NCI-H2107 treated with DMSO at 0.1 percent for 48 hours (cell line): Measurements from ENCODE around the gene WWC2.
A peak's percentile ranks its signal among the peaks of the same experiment; 100 is the strongest.
"Not testable (repeated sequence)": the region's sequence is repeated elsewhere in the genome, so short reads cannot be mapped to it uniquely, and the experiment has no call there.

Source experiments
- DNase-seq: peaks from one replicate; lab custom pipeline; 2025; ENCODE audit not compliant: unreplicated experiment; lab: John Stamatoyannopoulos, UW

Gene WWC2

DNA sequence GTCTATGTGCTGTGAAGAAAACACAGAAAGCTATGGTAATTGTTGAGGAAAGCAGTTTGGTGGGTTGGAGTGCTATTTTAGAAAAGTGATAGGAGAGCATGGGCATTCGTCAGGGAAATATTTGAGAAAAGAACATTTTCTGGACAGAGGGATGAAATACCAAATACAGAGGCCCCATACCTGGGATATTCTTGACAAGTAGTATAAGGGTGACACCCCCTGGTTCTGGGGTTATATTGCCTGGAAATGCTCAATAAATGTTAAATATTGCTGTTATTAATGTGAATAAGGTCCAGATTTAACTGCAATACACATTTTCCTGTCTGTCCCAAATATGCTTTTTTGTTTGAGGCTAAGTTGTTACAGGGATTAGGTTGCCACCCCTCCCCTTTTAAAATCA lies 42.9 kb downstream of the WWC2 start:
- DNase-seq: no peak

DNA sequence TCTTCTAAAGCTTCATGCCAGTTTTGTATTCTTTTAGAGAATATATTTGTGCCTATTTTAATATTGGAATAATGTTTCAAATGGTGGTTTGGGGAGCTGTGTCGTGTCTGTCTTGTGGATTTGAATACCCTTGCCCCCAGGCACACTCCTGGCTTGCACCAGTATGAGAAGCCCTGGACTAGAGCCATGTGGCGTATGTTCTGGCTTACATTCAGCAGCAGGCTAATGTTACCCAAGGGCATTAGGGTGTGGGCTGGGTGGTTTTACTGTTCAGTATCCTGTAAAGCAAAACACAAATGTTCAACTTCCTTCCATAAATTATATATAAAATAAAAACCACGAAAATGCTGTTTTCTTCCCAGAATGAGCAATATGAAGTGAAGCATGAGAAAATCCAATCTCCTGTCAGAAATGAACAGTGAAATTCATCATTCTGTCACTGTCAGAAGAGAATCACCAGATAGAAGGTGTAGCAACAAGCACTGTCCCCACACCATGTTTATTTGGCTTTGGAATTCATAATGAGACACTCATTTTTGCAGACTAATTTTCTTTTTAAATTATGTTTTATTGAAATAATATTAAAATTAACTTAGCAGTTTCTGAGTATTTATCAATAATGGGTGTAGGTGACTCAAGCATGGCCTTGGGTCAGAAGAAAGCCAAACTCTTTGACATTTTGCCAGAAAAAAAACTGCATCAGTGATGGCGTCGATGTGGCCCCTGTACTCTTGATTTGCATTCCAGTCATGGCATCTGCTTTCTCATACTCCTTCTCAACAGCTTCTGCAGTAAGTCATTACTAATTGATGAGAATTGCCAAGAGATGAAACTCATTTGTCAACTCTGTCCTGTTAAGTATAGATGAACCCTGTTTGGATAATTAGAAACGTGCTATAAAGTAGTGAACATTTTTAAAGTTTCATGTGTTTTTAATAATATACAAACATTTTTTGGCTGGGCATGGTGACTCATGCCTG lies 43.8 kb downstream of the WWC2 start:
- no peak for DNase-seq

DNA sequence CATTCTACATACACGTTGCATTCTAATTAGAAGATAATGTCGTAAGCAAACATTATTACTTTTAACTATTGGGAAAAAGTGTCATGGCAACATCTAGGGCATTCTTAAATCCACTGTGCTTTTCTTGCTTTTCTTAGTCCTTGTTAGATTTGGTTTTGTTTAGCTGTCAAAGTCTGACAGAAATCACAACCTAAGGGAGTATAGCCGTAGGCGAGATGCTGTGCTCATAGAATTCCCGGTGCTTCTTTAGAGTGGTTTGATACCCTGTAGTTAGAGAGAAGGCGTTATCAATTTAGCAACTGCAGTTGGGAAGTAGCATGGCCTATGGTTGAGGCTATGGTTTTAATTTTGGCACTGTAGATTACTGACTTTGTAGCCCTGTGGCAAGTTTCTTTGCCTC lies 45.7 kb downstream of the WWC2 start:
- DNase-seq: no peak

DNA sequence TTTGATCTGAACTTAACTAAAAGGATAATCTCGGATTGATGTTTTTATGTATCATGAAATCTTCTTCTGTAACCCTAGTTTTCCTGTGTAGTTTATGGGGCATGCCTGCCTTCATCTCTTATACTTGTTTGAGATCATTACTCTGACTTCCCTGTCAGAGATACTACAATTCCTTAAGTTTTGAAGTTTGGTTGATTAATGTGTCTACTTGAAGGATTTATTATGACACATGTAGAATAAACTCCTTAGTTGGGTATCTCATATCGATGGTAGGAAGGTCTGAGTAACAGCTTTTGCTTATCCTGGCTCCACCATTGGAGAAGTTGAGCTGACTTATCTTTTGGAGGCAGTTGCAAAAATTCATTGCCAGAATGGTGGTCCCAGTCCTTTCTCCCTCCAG lies 46.7 kb downstream of the WWC2 start:
- no peak for DNase-seq

DNA sequence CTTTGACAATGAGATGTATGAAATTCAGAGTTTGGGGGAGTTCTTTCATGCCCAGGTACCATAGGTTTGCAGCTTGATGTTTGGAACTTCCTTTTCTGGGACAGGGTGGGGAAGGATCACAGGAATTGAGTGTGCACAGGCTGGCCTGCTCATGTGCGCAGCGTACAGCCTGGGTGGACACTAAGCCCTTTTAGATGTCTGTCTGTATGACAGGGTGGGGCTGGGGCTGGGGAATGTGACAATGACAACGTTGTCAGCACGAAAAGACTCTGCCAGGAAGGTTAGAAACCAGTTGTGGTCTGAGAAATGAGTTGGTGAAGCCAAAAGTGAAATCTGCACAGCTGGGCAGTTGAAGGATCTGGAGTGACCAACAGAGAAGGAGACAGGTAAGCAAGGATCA lies 47.4 kb downstream of the WWC2 start:
- no peak for DNase-seq

DNA sequence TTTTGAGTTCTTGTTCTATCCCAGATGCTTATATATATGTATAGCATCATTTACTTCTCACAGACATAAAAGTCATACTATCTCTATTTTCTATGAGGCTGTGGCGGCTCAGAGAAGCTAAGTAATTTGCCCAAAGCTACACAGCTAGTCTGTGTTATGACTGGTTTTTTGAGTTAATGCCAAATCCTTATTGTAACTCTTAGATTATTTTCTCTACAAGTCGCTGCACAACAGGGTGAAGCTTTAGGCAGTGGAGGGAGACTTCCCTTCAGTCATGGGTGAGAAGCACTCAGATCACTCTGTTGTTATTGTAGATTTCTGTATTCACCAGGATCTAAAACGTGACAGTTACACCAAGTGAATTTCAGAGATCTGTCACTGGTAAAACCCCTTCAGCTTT lies 48.1 kb downstream of the WWC2 start:
- no peak for DNase-seq

DNA sequence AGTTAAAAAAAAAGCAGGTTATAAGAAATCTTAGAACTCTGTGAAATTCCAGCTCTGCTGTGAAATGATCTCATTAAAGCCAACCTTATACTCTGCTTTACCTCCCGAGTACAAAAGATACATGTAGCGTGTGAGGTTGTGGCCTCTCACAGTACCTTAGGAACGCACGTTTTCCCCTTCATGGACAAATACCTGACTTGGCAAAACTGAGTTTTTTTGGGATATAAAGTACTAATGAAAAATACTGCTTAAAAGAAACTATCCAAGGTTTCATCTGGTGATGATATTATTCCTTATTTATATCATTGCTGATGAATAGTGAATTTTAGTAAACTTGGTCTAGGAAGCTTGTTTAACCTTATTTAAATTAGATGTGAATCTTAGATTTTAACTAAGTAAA lies 48.9 kb downstream of the WWC2 start:
- DNase-seq: no peak

DNA sequence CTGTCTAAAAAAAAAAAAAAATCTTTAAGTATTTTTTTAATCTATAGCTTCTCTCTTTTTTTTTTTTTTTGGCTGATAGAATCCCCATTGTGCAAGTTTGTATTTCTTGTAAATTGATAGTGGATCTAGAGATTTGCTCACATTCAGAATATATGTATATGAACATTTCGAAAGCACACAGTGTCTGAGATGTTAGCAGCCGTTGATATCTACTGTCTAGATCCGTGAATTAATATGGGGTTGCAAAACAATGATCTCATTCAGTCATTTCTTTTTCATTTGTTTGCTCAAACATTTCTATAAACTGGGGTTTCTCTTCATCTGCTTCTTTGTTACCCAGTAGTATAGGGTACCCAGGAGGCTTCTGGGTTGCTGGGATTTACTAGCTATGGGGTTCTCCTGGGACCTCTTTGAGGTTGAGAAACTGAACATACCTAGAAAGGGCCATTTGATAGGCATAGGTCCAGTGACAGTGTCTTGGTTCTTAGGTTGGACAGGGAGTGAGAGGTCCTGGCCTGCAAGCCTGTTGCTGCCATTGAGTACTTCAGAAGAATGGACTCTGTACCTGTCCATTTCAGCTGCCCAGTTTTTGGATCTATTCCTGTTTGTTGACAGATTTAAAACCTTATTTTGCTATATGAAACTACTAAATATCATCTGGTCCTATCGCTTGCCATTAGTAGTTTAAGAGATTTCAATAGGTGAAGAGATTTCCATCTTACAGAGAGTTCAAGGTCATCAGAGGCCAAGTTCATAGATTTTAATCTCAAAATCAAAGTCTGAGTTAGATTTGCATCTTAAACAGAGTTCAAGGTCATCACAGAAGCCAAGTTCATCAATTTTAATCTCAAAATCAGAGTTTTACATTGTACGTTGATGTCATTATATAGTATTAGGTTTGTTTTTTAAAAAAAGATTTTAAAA lies 50.8 kb downstream of the WWC2 start:
- no peak for DNase-seq

DNA sequence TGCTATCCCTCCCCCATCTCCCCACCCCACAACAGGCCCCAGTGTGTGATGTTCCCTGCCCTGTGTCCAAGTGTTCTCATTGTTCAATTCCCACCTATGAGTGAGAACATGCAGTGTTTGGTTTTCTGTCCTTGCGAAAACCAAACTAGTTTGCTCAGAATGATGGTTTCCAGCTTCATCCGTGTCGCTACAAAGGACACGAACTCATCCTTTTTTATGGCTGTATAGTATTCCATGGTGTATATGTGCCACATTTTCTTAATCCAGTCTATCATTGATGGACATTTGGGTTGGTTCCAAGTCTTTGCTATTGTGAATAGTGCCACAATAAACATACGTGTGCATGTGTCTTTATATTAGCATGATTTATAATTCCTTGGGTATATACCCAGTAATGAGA lies 51.6 kb downstream of the WWC2 start:
- not testable (repeated sequence) for DNase-seq

DNA sequence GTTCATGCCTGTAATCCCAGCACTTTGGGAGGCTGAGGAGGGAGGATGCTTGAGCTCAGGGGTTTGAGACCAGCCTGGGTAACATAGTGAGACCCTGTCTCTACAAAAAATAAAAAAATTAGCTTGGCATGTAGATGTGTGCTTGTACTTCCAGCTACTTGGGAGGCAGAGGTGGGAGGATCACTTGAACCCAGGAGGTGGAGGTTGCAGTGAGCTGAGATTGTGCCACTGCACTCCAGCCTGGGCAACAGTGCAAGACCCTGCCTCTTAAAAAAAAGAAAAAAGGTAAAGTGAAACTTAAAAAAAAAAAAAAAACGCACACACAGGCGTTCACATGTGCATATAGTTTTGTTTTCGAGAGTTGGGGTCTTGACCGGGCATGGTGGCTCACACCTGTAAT lies 53.2 kb downstream of the WWC2 start:
- not testable (repeated sequence) for DNase-seq

DNA sequence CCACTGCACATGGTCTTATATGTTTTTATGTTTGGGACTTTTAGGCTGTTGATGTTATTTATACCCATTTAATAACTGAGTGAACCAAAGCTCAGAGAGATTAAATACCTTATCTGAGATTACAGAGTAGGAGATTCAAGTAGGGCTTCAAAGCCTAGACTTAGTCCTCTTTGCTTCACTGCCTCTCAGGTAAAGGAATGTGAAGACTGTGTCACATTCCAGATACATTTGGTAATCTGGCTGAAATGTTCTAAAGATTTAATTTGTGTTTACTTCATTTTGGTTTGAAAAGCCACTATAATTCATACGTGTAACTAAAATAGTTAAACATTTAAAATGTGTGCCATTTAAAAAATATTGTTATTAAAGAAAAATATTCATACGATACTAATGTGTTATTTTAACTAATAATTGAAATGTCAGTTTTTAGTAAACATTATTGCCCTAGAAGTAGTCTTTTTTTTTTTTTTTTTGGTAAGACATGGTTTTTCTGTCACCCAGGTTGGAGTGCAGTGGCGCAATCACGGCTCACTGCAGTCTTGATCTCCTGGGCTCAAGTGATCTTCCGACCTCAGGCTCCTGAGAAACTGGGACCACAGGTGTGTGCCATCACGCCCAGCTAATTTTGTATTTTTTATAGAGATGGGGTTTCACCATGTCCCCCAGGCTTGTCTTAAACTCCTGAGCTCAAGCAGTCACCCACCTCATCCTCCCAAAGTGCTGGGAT lies 54.3 kb downstream of the WWC2 start:
- no peak for DNase-seq

DNA sequence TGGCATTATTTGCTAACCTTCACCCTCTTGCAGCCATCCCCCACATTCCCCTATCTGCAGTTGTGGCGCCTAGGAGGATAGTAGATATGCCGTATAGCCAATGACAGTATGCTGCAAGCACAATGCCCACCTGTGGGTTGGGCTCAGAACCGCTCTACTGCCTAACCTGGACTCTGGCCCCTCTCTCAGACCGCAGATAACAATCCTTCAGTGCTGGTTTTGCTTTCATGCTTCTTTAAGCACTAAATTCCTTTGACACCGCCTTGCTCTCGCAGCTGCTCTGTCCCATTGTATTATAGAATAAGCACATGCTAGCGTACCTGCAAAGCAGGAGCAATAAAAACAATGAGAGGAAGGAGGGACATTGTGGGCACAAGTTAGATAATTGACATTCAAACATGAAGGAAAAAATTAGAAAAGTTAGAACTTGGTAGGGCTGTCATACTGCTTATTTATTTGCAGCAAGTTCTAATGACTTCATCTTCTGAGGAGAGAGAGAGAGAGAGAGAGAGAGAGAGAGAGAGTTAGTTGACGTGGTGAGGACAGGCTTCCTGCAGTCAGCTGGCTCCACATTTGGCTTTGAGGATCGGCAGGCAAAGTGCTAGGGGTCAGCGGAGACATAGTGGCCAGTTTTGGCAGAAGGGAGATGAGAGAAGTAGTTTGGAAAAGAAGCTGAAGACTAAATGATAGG lies 55.8 kb downstream of the WWC2 start:
- peak; percentile 31 for DNase-seq

DNA sequence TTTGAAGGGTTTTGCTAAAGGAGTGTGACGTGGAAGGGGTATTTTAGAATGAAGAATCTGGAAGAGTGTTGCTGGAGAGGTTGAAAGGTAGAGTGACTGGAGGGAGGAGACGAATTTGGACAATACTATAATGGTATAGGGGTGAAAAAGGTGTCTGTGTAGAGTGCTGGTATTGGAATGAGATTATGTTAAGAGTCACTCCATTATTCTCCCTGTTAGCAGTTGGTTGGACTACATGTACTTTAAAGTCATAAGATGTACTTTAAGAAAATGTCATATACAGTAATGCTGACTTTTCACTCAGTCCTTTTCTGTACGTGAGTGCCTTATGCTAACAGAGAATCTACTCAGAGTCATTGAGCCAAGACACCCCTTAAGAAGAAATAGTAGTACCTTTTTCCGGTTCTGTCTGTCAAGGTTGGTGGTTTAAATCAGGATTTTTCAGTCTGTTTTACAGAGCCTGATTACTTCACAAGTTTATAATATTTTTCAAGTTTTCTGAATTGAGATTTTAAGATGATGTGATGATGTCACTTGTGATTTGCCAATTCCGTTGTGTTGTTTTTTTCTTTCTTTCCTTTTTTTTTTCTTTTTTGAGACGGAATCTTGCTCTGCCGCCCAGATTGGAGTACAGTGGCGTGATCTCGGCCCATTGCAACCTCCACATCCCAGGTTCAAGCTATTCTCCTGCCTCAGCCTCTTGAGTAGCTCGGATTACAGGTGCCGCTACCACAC lies 56.6 kb downstream of the WWC2 start:
- DNase-seq: no peak

DNA sequence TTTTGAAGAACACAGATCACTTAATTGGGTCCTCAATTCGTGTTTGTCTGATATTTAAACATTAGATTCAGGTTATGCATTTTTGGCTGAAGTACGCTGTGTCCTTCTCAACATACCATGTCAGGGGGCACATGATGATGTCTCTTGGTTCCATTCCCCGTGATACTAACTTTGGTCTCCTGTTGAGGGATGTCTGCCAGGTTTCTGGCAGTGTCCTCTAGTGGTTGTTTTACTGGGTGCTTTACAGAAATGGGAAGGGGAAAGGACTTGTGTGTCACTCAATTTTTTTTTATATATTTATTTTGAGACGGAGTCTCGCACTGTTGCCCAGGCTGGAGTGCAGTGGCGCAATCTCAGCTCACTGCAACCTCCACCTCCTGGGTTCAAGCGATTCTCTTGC lies 58.2 kb downstream of the WWC2 start:
- no peak for DNase-seq

DNA sequence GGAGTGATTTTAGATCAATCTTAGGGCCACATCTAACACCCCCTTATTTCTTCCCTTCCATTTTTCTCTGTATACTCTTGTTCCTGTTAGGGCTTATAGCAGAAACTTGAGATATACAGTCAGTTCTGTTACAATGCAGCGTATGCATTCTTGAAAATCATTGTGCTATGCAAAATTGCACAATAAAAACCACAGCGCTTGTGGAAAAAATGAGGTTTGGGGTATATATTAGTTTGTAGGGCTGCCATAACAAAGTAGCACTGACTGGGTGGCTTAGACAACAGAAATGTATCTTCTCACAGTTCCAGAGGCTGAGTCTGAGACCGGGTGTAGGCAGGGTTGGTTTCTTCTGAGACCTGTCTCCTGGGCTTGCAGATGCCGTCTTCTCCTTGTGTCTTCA lies 59.0 kb downstream of the WWC2 start:
- no peak for DNase-seq

DNA sequence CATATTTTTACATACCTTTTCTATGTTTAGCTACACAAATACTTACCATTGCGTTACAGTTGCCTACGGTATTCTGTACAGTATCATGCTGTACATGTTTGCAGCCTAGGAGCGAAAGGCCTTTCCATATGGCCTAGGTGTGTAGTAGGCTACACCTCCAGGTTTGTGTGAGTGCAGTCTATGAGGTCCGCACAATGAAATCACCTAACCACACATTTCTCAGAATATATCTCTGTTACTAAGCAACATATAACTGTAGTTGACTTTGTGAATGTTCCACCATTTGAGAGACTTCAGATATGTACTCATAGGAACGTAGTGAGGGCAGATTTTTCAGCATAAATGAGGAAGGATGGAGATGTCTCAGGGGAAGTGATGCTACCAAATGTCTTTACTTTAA lies 62.6 kb downstream of the WWC2 start:
- no peak for DNase-seq

DNA sequence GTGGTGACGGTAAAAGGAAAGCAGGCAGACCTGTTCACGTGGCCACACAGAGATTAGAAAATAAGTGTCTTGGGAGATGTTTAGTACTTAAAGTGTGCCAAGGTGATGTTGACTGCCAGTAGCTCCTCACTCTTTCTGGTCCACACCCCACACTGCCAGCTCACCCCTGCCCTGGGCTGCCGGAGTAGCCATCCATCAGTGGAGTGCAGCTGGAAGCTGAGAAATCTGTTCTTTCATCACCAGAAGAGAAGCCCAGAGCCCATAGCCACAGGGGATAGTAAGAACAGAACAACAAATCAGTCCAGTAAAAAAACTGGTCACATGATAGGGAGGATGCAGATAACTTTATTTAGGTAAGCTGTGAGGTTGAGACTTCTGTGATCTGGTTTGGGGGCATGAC lies 64.1 kb downstream of the WWC2 start:
- no peak for DNase-seq

DNA sequence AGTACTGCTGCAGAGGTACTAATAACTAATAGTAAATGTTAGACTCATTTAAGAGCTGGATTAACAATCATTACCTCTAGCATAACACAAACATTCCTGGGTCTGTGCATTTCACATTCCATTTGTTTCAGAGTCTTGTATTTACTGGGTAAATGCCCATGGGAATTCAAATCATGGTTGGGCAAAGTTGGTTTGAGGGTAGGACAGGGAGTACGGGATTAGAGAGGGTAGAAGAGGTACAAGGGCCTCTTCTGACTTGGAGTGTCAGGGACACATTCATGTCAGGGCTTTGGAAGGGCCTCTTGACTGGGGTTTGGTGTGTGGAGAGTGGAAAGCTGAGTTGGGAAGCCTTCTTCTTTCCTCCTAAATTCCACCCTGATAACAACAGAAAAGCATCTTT lies 65.9 kb downstream of the WWC2 start:
- no peak for DNase-seq

DNA sequence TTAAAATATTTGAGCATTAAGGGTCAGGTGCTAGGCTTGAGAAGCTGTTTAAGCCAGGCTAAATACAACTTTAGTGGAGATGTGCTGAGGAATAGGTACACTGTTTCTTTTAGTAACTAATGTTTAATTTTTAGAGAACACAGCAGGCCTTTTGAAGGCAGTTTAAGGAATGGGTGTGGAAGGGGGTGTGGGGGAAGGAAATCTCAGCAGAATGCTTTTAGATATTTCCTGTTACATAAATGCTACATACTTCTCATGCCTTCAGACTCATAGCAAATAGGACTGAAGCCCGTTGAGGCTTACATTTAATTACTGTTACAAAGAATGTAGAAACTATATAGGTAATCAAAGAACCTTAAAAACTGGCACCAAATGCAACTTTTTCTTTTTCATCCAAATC lies 66.3 kb downstream of the WWC2 start:
- DNase-seq: no peak

DNA sequence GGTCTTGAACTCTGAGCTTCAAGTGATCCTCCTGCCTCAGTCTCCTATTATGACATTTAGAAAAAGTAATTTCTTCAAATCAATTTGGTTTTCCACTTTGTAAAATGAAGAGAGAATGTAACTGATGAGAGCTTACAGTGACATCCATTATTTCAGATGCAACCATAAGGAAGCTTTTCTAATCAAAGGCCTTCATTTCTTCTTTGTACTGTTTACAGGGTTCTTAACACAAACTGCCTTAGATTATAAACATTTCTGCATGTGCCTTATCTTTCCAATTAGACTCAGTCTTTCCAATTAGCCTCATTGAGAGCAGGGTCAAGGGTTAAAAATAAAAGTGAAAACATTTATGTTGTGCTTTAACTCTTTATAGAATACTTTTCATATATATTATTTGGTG lies 71.8 kb downstream of the WWC2 start:
- DNase-seq: no peak
